ENCODE measurements around the gene PXMP2. TPM values are rescaled to one million over a fixed set of nuclear protein-coding genes. Genes with fewer than 3 reads are reported as not detected.

Gene PXMP2
- total RNA-seq, 1 donor from 2014 or later, result 16.9 TPM

DNA sequence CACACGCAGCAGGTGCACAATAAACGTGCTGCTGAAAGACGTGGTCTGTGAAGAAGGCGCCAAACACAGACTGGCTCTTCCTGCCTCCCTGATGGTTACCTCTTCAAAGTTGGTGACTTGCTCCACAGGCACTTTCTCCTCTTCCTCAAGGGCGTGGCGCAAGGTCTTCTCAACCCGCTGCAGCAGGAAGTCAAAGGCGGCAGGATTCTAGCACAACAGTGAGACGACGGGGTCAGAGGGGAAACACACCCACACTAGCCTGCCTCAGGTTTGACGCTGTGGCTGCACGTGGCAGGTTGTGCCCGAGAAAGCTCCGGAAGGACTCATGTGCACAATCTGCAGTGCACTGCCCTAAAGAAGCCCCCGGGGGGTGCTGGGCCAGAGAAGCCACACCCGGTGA, 15.3 kb upstream of the PXMP2 start:
- Histone ChIP-seq H3K4me3 (no peak overlapping the region), H3K27ac (no peak overlapping the region), H3K4me1 (no peaks in the 10 kb centered on the region), H3K36me3 (peaks cover 77% of the 10 kb centered on the region), H3K27me3 (ENCODE audit: low read depth) (no peaks in the 10 kb centered on the region), H3K9me3 (no peaks in the 10 kb centered on the region)
- ATAC-seq (no peak), DNase-seq (no peak)
- intact Hi-C loops (cut with DNase I), result no loop called here
- TF ChIP-seq, protein P1, sequence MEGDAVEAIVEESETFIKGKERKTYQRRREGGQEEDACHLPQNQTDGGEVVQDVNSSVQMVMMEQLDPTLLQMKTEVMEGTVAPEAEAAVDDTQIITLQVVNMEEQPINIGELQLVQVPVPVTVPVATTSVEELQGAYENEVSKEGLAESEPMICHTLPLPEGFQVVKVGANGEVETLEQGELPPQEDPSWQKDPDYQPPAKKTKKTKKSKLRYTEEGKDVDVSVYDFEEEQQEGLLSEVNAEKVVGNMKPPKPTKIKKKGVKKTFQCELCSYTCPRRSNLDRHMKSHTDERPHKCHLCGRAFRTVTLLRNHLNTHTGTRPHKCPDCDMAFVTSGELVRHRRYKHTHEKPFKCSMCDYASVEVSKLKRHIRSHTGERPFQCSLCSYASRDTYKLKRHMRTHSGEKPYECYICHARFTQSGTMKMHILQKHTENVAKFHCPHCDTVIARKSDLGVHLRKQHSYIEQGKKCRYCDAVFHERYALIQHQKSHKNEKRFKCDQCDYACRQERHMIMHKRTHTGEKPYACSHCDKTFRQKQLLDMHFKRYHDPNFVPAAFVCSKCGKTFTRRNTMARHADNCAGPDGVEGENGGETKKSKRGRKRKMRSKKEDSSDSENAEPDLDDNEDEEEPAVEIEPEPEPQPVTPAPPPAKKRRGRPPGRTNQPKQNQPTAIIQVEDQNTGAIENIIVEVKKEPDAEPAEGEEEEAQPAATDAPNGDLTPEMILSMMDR (IDR thresholded peaks at IDR 0.05), result no peak

DNA sequence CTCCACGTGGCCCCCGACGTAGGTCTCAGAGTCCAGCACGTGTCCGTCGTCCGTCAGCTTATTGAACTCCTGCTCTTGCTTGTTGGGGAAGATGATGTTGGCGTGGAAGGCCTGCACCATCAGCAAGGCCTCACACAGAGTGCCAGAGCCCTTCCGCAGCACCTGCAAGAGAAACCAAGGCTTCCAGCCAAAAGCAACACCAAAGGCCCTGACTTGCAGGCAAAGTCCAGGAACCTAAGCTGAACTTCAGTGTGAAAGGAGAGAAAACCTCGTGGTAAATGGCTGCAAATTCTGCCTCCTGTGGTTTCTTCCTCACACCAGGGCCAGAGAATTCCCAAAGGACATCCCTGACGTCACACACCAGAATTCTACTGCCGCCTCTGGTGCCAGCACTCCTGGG, 14.7 kb upstream of the PXMP2 start:
- H3K27me3 ChIP-seq (ENCODE audit: low read depth), result no peaks in the 10 kb centered on the region
- peaks cover 77% of the 10 kb centered on the region for H3K36me3 ChIP-seq
- no peak overlapping the region for H3K4me3 ChIP-seq
- ATAC-seq (no peak), DNase-seq (no peak)
- intact Hi-C loops (cut with DNase I), result no loop called here
- no peaks in the 10 kb centered on the region for H3K4me1 ChIP-seq
- H3K9me3 ChIP-seq, result no peaks in the 10 kb centered on the region
- no peak overlapping the region for H3K27ac ChIP-seq
- TF ChIP-seq, protein P1 (IDR thresholded peaks at IDR 0.05), result no peak

DNA sequence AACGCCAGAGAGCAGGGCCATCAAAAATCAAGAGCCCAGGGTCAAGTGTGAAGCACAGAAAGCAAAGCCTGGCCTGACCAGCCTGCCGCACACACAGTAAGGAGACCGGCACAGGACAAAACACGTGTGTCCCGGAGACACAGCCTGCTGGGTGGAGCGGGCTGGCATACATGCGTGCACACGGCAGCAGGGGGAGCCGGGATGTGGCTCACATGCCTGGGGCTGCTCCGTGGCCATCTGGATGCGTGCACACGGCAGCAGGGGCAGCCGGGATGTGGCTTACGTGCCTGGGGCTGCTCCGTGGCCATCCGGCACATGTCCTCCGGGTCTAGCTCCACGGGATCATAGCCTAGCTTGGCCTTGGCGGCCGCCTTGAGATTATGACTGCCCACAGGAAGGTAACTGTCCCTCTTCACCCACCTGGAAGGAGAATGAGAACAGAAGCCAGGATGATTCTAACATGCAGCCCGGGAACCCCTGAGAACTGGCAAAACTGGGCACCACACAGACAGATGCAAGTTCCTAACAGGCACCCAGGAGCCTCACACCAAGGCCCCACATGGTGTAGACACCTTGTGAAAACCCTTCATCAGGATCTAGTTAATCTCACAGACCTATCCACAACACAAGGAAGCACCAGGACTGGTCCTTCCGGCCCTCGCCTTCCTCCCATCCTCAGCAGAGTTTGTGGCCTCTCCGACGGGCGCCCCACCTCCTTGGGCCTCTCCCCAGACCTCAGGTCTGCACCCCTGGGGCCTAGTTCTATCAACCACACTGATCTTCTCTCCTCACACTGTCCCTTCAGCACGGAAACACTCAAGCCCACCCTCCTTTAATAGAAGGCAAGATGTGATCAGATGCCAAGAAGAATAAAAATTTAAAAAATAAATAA, 13.9 kb upstream of the PXMP2 start:
- DNase-seq, result no peak
- H3K9me3 ChIP-seq, result no peaks in the 10 kb centered on the region
- H3K27me3 ChIP-seq (ENCODE audit: low read depth), result no peaks in the 10 kb centered on the region
- no peak overlapping the region for H3K4me3 ChIP-seq
- peaks cover 77% of the 10 kb centered on the region for H3K36me3 ChIP-seq
- intact Hi-C loops (cut with DNase I), result no loop called here
- peak in 1 of 2 donors; percentile 14 for ATAC-seq
- TF ChIP-seq, protein P1 (IDR thresholded peaks at IDR 0.05), result no peak
- no peak overlapping the region for H3K27ac ChIP-seq
- H3K4me1 ChIP-seq, result no peaks in the 10 kb centered on the region

DNA sequence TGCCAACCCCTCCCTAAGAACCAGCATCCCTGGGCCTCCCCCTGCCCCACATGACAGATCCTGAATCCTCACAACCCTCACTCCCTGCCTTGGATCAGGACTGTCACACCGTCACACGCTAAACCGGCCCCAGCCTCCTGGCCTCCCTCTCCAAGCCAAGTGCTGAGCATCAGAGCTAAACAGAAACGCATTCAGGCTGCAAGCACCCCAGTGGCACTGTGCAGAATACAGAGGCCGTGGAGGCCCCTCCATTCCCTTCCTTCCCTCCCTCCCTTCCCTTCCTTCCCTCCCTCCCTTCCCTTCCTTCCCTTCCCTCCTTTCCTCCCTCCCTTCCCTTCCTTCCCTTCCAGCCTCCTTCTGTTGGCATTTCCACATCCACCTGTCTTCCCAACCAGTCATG, 12.8 kb upstream of the PXMP2 start:
- no peaks in the 10 kb centered on the region for H3K9me3 ChIP-seq
- ATAC-seq (no peak), DNase-seq (no peak)
- TF ChIP-seq, protein P1 (IDR thresholded peaks at IDR 0.05), result no peak
- H3K27me3 ChIP-seq (ENCODE audit: low read depth), result no peaks in the 10 kb centered on the region
- H3K4me3 ChIP-seq, result no peak overlapping the region
- H3K27ac ChIP-seq, result no peak overlapping the region
- intact Hi-C loops (cut with DNase I), result no loop called here
- no peaks in the 10 kb centered on the region for H3K4me1 ChIP-seq
- peaks cover 73% of the 10 kb centered on the region for H3K36me3 ChIP-seq

DNA sequence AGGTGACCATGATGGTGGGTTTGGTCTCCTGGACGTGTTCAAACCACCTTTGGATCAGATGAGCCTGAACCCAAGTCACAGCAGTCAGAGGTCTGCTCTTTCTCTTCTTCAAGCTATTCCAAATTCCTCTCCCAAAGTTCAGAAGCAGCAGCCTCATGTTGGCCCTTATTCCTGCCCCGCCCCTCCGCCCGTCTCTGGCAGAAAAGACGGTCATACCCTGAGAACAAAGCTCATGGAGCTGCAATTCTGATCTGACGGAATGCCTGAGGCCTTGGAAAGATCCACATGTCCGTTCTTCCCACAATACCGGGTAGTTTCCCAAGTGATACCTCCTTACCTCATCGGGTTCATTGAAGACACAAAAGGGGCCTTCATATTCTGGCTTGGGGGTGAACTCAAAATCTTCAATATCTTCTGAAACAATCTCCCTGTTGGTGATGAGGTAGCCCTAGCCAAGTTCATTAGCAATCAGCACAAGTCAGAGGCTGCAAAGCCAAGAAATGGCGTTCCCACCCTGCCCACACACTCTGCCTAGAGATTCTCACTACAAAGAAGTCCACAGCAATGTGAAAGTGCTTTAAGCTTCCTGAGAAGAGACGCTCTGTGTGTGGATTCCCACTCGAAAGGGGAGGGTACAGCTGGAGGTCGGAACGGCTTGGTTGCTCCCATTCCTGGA, 11.5 kb upstream of the PXMP2 start:
- no peaks in the 10 kb centered on the region for H3K27me3 ChIP-seq (ENCODE audit: low read depth)
- no peaks in the 10 kb centered on the region for H3K9me3 ChIP-seq
- ATAC-seq (no peak), DNase-seq (no peak)
- intact Hi-C loops (cut with DNase I), result no loop called here
- H3K27ac ChIP-seq, result no peak overlapping the region
- TF ChIP-seq, protein P1 (IDR thresholded peaks at IDR 0.05), result no peak
- H3K4me1 ChIP-seq, result no peaks in the 10 kb centered on the region
- H3K36me3 ChIP-seq, result peaks cover 63% of the 10 kb centered on the region
- H3K4me3 ChIP-seq, result no peak overlapping the region
